ENCODE measurements around the gene SPINK8. TPM values are rescaled to one million over a fixed set of nuclear protein-coding genes. Genes with fewer than 3 reads are reported as not detected.

SPINK8 gene
- total RNA-seq, 4 donors from 2014 or later, result not detected

DNA sequence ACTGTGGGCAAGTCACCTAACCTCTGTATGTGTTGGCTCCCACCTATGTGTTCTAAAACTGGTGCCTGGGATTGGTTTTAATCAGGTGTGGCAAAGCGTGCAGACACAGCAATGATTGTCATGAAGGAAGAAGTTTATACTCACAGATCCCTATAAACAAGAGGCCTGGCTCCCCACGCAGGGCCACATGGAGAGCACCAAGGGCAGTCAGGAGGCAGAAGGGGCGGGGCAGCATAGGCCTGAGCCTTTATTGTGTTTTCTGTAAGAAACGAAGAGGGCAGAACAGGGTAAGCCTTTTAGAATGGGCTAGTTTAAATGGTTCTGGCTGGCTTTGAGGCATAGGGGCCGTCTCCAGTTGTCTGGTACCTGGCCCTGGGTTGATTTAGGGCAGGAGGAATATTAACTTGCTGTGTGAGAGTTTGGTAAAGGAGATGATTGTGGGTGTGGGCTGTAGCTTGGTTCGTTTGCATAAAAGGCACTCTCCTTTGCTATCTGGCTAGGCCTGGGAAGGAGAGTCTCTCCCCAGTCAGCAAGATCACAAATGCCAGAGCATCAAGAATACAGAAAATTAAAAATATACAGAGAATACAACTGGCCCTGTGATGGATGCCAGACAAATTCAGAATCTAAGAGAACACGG lies 36.4 kb upstream of the SPINK8 start:
- no peak for DNase-seq (ENCODE audit: extremely low spot score)
- 68% methylated on average over 7 of the region's 7 CpGs for WGBS

DNA sequence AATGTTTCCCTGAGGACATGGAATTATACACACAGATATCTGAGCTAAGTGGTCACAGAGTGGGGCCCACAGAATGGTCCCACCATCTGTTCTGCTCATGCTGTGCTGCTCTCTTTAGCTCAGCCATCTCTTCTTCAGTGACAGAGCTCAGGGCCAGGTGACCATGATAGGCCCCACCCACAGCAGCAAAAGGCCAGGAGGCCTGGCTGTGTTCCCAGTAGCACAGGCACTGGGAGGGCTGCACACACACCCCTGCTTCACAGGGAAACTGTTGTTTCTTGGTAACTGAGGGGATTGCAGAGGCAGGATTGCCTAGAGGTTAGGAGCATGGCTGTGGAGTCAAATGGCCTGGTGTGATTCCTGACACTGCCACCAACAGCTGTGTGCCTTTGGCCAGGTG lies 33.7 kb upstream of the SPINK8 start:
- H3K4me3 ChIP-seq, result no peak overlapping the region
- TF ChIP-seq, protein P1, sequence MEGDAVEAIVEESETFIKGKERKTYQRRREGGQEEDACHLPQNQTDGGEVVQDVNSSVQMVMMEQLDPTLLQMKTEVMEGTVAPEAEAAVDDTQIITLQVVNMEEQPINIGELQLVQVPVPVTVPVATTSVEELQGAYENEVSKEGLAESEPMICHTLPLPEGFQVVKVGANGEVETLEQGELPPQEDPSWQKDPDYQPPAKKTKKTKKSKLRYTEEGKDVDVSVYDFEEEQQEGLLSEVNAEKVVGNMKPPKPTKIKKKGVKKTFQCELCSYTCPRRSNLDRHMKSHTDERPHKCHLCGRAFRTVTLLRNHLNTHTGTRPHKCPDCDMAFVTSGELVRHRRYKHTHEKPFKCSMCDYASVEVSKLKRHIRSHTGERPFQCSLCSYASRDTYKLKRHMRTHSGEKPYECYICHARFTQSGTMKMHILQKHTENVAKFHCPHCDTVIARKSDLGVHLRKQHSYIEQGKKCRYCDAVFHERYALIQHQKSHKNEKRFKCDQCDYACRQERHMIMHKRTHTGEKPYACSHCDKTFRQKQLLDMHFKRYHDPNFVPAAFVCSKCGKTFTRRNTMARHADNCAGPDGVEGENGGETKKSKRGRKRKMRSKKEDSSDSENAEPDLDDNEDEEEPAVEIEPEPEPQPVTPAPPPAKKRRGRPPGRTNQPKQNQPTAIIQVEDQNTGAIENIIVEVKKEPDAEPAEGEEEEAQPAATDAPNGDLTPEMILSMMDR (IDR thresholded peaks at IDR 0.05), result no peak
- TF ChIP-seq EP300 (IDR thresholded peaks at IDR 0.05), result no peak
- TF ChIP-seq POLR2AphosphoS5 (IDR thresholded peaks at IDR 0.05), result no peak
- no peak for TF ChIP-seq POLR2A (IDR thresholded peaks at IDR 0.05; ENCODE audit: low read depth)
- no peak overlapping the region for H3K27ac ChIP-seq (replicated peaks in 1 of 4)
- peaks cover 0 to 1% (median 0%) of the 10 kb centered on the region in 4 donors for H3K9me3 ChIP-seq
- H3K4me1 ChIP-seq, result no peaks in the 10 kb centered on the region
- H3K36me3 ChIP-seq, result no peaks in the 10 kb centered on the region
- no peaks in the 10 kb centered on the region for H3K27me3 ChIP-seq
- intact Hi-C loops (cut with DNase I), result no loop called here
- DNase-seq (ENCODE audit: extremely low spot score), result no peak

More for the DNA sequence above, 36.4 kb upstream of the SPINK8 start:
- intact Hi-C loops (cut with DNase I), result no loop called here
- no peak overlapping the region for H3K4me3 ChIP-seq
- TF ChIP-seq, protein P1 (IDR thresholded peaks at IDR 0.05), result no peak
- no peak for TF ChIP-seq POLR2AphosphoS5 (IDR thresholded peaks at IDR 0.05)
- no peak for TF ChIP-seq POLR2A (IDR thresholded peaks at IDR 0.05; ENCODE audit: low read depth)
- TF ChIP-seq EP300 (IDR thresholded peaks at IDR 0.05), result no peak
- no peaks in the 10 kb centered on the region for H3K36me3 ChIP-seq
- H3K9me3 ChIP-seq, result no peaks in the 10 kb centered on the region
- H3K27me3 ChIP-seq, result no peaks in the 10 kb centered on the region
- no peak overlapping the region for H3K27ac ChIP-seq (replicated peaks in 1 of 4)
- no peaks in the 10 kb centered on the region for H3K4me1 ChIP-seq

DNA sequence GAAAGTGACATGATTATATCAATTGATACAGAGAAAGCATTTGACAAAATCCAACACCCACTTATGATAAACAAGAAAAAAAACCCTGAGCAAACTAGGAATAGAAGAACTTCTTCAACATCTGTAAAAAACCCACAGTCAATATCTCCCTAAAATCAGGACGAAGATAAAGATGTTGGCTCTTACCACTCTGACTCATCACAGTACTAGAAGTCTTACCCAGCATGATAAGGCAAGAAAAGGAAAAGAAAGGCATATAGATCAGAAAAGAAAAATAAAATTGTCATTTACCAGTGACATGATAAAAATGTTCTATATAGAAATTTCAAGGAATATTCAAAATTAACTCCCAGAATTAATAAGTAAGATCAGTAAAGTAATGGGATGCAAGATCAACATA lies 31.4 kb upstream of the SPINK8 start:
- 74% methylated on average over 1 of the region's 1 CpG for WGBS
- DNase-seq (ENCODE audit: extremely low spot score), result no peak
- Histone ChIP-seq H3K4me1 (no peaks in the 10 kb centered on the region), H3K9me3 (peaks cover 0 to 5% (median 0%) of the 10 kb centered on the region in 4 donors), H3K27me3 (no peaks in the 10 kb centered on the region), H3K4me3 (no peak overlapping the region), H3K36me3 (no peaks in the 10 kb centered on the region), H3K27ac (replicated peaks in 1 of 4) (no peak overlapping the region)
- no peak for TF ChIP-seq POLR2A (IDR thresholded peaks at IDR 0.05; ENCODE audit: low read depth)
- no peak for TF ChIP-seq EP300 (IDR thresholded peaks at IDR 0.05)
- TF ChIP-seq, protein P1 (IDR thresholded peaks at IDR 0.05), result no peak
- TF ChIP-seq POLR2AphosphoS5 (IDR thresholded peaks at IDR 0.05), result no peak
- intact Hi-C loops (cut with DNase I), result no loop called here

DNA sequence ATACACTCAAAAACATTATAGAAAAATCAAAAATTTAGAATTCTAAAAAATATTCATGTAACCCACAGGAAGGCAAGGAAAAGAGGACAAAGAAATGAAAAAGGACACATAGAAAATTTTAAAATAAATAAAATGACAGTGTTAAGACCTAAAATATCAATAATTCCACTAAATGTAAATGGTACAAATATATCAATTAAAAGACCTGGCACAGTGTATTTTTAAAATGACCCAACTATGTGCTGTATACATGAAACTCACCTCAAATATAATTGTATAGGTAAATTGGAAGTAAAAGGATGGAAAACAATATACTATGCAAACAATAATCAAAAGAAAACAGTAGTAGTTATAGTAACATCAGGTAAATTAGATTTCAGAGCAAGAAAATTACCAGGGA lies 28.5 kb upstream of the SPINK8 start:
- H3K27ac ChIP-seq (replicated peaks in 1 of 4), result no peak overlapping the region
- no peak overlapping the region for H3K4me3 ChIP-seq
- H3K36me3 ChIP-seq, result no peaks in the 10 kb centered on the region
- peaks cover 0 to 5% (median 0%) of the 10 kb centered on the region in 4 donors for H3K9me3 ChIP-seq
- H3K27me3 ChIP-seq, result peaks cover 0 to 11% (median 0%) of the 10 kb centered on the region in 4 donors
- intact Hi-C loops (cut with DNase I), result no loop called here
- no peak for DNase-seq (ENCODE audit: extremely low spot score)
- TF ChIP-seq POLR2AphosphoS5 (IDR thresholded peaks at IDR 0.05) (no peak), POLR2A (IDR thresholded peaks at IDR 0.05; ENCODE audit: low read depth) (no peak), EP300 (IDR thresholded peaks at IDR 0.05) (no peak)
- TF ChIP-seq, protein P1 (IDR thresholded peaks at IDR 0.05), result no peak
- no peaks in the 10 kb centered on the region for H3K4me1 ChIP-seq

DNA sequence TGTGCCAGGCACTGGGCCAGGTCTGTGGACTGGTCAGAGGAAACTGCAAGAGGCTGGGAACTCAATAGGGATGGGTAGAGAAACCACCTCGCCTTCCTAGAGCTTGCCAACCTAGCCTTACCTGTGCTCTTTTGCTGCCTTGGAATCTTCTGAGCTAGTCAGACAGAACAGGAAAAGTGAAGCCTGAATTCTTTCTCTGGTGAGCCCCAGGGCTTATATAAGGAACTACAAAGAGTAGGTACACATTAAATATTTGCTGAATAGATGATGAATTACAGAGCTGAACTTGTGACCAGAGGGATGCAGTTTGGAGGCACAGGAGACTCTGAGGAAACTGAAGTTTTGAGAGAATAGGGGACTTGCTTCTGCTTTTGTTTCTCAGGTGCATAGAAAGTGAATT lies 23.0 kb upstream of the SPINK8 start:
- no peaks in the 10 kb centered on the region for H3K9me3 ChIP-seq
- no peaks in the 10 kb centered on the region for H3K4me1 ChIP-seq
- 83% methylated on average over 1 of the region's 1 CpG for WGBS
- TF ChIP-seq POLR2AphosphoS5 (IDR thresholded peaks at IDR 0.05), result no peak
- no peak for TF ChIP-seq POLR2A (IDR thresholded peaks at IDR 0.05; ENCODE audit: low read depth)
- TF ChIP-seq, protein P1 (IDR thresholded peaks at IDR 0.05), result no peak
- no peak for TF ChIP-seq EP300 (IDR thresholded peaks at IDR 0.05)
- intact Hi-C loops (cut with DNase I), result no loop called here
- no peak overlapping the region for H3K4me3 ChIP-seq
- H3K27ac ChIP-seq (replicated peaks in 1 of 4), result no peak overlapping the region
- H3K27me3 ChIP-seq, result peaks cover 0 to 11% (median 0%) of the 10 kb centered on the region in 4 donors
- DNase-seq (ENCODE audit: extremely low spot score), result no peak
- H3K36me3 ChIP-seq, result no peaks in the 10 kb centered on the region

Measured in esophagus muscularis mucosa (tissue), 4 donors.